H1 (cell line): ENCODE data around the gene PRR23B. TPM values are rescaled to one million over a fixed set of nuclear protein-coding genes. Genes with fewer than 3 reads are reported as not detected.

Experiments used
- CTCF ChIA-PET: fragments of 300-600 bp; sonication (Branson Sonifier 250); formaldehyde crosslinking; loops from one replicate; lab custom pipeline; 2021; ENCODE audit not compliant: partially characterized antibody; lab: Charles Lee
- POLR2A ChIA-PET: fragments of 300-600 bp; sonication (Branson Sonifier 250); formaldehyde crosslinking; loops from one replicate; lab custom pipeline; 2021; ENCODE audit warnings: inconsistent platforms; ENCODE audit not compliant: partially characterized antibody; lab: Charles Lee
- DNase-seq, 2 experiments: peaks; one replicate each; pipeline versions ENCODE4 v3.0.0 to v3.0.0-alpha.2; 2010 to 2022; ENCODE audit warnings: low spot score in 2 of 2, low read depth in 1 of 2, mixed read lengths in 1 of 2
- FAIRE-seq: peaks from 2 replicates; lab custom pipeline; 2011; peaks lifted over from hg19 to GRCh38; lab: Jason Lieb, UNC
- H2AFZ ChIP-seq: 2 replicates; pipeline ENCODE4 v1.8.1; 2012; ENCODE audit warnings: low read length, inconsistent platforms
- H2AK5ac ChIP-seq: 2 replicates; pipeline ENCODE4 v1.6.1; 2013; ENCODE audit warnings: low read depth, low read length
- H2BK120ac ChIP-seq: replicated peaks from 2 replicates; pipeline ENCODE3; 2013; ENCODE audit warnings: low read depth, low read length, inconsistent platforms
- H2BK12ac ChIP-seq: 2 replicates; pipeline ENCODE4 v1.6.1; 2013; ENCODE audit warnings: low read depth, low read length
- H2BK15ac ChIP-seq: 2 replicates; pipeline ENCODE4 v1.6.1; 2013; ENCODE audit warnings: low read length
- H2BK20ac ChIP-seq: 2 replicates; pipeline ENCODE4 v1.6.1; 2013; ENCODE audit warnings: low read length
- H2BK5ac ChIP-seq: 2 replicates; pipeline ENCODE4 v1.6.1; 2013; ENCODE audit warnings: low read depth, low read length
- H3K14ac ChIP-seq: 2 replicates; pipeline ENCODE4 v1.6.1; 2013; ENCODE audit warnings: inconsistent platforms; ENCODE audit not compliant: insufficient read length
- H3K18ac ChIP-seq: 2 replicates; pipeline ENCODE4 v1.6.1; 2013; ENCODE audit warnings: low read length; ENCODE audit errors: extremely low read depth
- H3K23ac ChIP-seq: 2 replicates; pipeline ENCODE4 v1.6.1; 2013; ENCODE audit warnings: inconsistent platforms; ENCODE audit not compliant: insufficient read length
- H3K23me2 ChIP-seq: 2 replicates; pipeline ENCODE4 v1.6.1; 2013; ENCODE audit warnings: low read depth, low read length
- H3K27ac ChIP-seq: 2 replicates; pipeline ENCODE4 v1.6.1; 2011; ENCODE audit warnings: low read depth, low read length, inconsistent platforms
- H3K27me3 ChIP-seq, 4 experiments: replicated peaks in 1 of 4; 1 replicate in 1 of 4; 2 replicates in 3 of 4; pipeline versions ENCODE4 v1.6.1 to v1.8.1; 2011 to 2013; ENCODE audit warnings: low read length in 3 of 4, mild to moderate bottlenecking in 3 of 4, inconsistent platforms in 2 of 4, mixed read lengths in 2 of 4, moderate library complexity in 1 of 4; ENCODE audit not compliant: control insufficient read depth in 3 of 4, insufficient read depth in 3 of 4; ENCODE audit errors: extremely low read depth in 1 of 4
- H3K36me3 ChIP-seq, 4 experiments: 2 replicates each; pipeline versions ENCODE4 v1.6.1 to v1.8.1; 2011 to 2013; ENCODE audit warnings: mild to moderate bottlenecking in 4 of 4, low read length in 3 of 4, moderate library complexity in 2 of 4, control low read depth in 1 of 4, inconsistent platforms in 1 of 4; ENCODE audit not compliant: insufficient read depth in 4 of 4, control insufficient read depth in 2 of 4
- H3K4ac ChIP-seq: replicated peaks from 2 replicates; pipeline ENCODE3; 2013; ENCODE audit warnings: low read length, low read depth, mixed read lengths, inconsistent platforms; ENCODE audit not compliant: insufficient read length
- H3K4me1 ChIP-seq, 4 experiments: replicated peaks in 1 of 4; 1 replicate in 1 of 4; 2 replicates in 3 of 4; pipeline versions ENCODE4 v1.6.1 to v1.8.1; 2011 to 2013; ENCODE audit warnings: low read length in 3 of 4, inconsistent platforms in 2 of 4, mixed read lengths in 1 of 4; ENCODE audit not compliant: insufficient read depth in 4 of 4, control insufficient read depth in 3 of 4
- H3K4me2 ChIP-seq, 2 experiments: 2 replicates each; pipeline versions ENCODE4 v1.6.1 to v1.8.1; 2011 to 2013; ENCODE audit warnings: low read depth in 2 of 2, low read length in 2 of 2, control low read depth in 1 of 2, inconsistent platforms in 1 of 2, mild to moderate bottlenecking in 1 of 2; ENCODE audit not compliant: insufficient read depth in 1 of 2
- H3K4me3 ChIP-seq, 4 experiments: fragments of 200-600, 300-600 bp in 1 of 4; sonication (generic), shearing (Covaris generic), sonication (Bioruptor Twin) in 1 of 4; 2 replicates each; pipeline versions ENCODE4 v1.5.1 to v1.8.1; 2011 to 2016; ENCODE audit warnings: low read length in 4 of 4, low read depth in 3 of 4, control low read depth in 2 of 4, inconsistent platforms in 2 of 4, mild to moderate bottlenecking in 2 of 4, mixed read lengths in 1 of 4, moderate library complexity in 1 of 4; ENCODE audit not compliant: insufficient read depth in 2 of 4; ENCODE audit errors: extremely low read depth in 1 of 4
- H3K56ac ChIP-seq: replicated peaks from 2 replicates; pipeline ENCODE3; 2013; ENCODE audit warnings: low read depth, mild to moderate bottlenecking, mixed read lengths, low read length, inconsistent platforms; ENCODE audit not compliant: insufficient read length
- H3K79me1 ChIP-seq: 2 replicates; pipeline ENCODE4 v1.6.1; 2013; ENCODE audit warnings: low read depth, low read length, control low read depth
- H3K79me2 ChIP-seq, 2 experiments: 2 replicates each; pipeline versions ENCODE4 v1.6.1 to v1.8.1; 2012 to 2013; ENCODE audit warnings: low read length in 2 of 2, mild to moderate bottlenecking in 2 of 2, inconsistent platforms in 1 of 2; ENCODE audit not compliant: insufficient read depth in 2 of 2, control insufficient read depth in 1 of 2
- H3K9ac ChIP-seq, 4 experiments: replicated peaks in 1 of 4; 1 replicate in 1 of 4; 2 replicates in 3 of 4; pipeline versions ENCODE4 v1.6.1 to v1.8.1; 2011 to 2013; ENCODE audit warnings: low read depth in 3 of 4, low read length in 3 of 4, control low read depth in 2 of 4, mild to moderate bottlenecking in 2 of 4, moderate library complexity in 2 of 4, inconsistent platforms in 1 of 4; ENCODE audit errors: extremely low read depth in 1 of 4
- H3K9me3 ChIP-seq, 2 experiments: 2 replicates each; pipeline versions ENCODE4 v1.6.1 to v1.8.1; 2012 to 2013; ENCODE audit warnings: mild to moderate bottlenecking in 2 of 2, moderate library complexity in 2 of 2, control low read depth in 1 of 2, inconsistent platforms in 1 of 2, low read depth in 1 of 2, low read length in 1 of 2, mixed read lengths in 1 of 2; ENCODE audit not compliant: insufficient read depth in 2 of 2
- H4K20me1 ChIP-seq, 2 experiments: replicated peaks in 1 of 2; 2 replicates each; pipeline versions ENCODE3 to v1.8.1; 2011 to 2013; ENCODE audit warnings: inconsistent platforms in 2 of 2, low read length in 2 of 2, mild to moderate bottlenecking in 1 of 2; ENCODE audit not compliant: insufficient read depth in 2 of 2, control insufficient read depth in 1 of 2
- H4K5ac ChIP-seq: 2 replicates; pipeline ENCODE4 v1.6.1; 2013; ENCODE audit warnings: low read length, low read depth, mixed read lengths, inconsistent platforms; ENCODE audit not compliant: insufficient read length
- H4K8ac ChIP-seq: 2 replicates; pipeline ENCODE4 v1.8.0; 2013; ENCODE audit warnings: mild to moderate bottlenecking, moderate library complexity, low read length, inconsistent platforms; ENCODE audit not compliant: insufficient read depth; ENCODE audit errors: extremely low read depth
- H4K91ac ChIP-seq: replicated peaks from 2 replicates; pipeline ENCODE3; 2013; ENCODE audit warnings: low read length, mixed read lengths, inconsistent platforms; ENCODE audit not compliant: insufficient read length
- BRCA1 ChIP-seq: IDR thresholded peaks from 2 replicates; pipeline ENCODE4 v1.6.1; 2012; ENCODE audit warnings: low read depth, low read length, improper control_type of control experiment
- CBX5 ChIP-seq: fragments of 300-800, 300-1000 bp; sonication (generic); IDR thresholded peaks from 2 replicates; pipeline ENCODE4 v1.7.1; 2016; ENCODE audit warnings: antibody characterized with exemption, low read length, low read depth
- GTF2F1 ChIP-seq: IDR thresholded peaks from 2 replicates; pipeline ENCODE4 v1.6.1; 2012; ENCODE audit warnings: low read depth, low read length, improper control_type of control experiment, borderline replicate concordance
- MAFK ChIP-seq: IDR thresholded peaks from 2 replicates; pipeline ENCODE4 v1.6.1; 2012; ENCODE audit warnings: low read depth, mild to moderate bottlenecking, improper control_type of control experiment, low read length
- NANOG ChIP-seq: IDR thresholded peaks from 2 replicates; pipeline ENCODE4 v1.6.1; 2011; ENCODE audit warnings: low read length, low read depth, mild to moderate bottlenecking, inconsistent platforms; ENCODE audit not compliant: insufficient read depth, poor library complexity, severe bottlenecking
- POLR2A ChIP-seq, 2 experiments: IDR thresholded peaks; 1 replicate in 1 of 2; 2 replicates in 1 of 2; pipeline ENCODE4 v1.6.1; 2011; ENCODE audit warnings: low read depth in 2 of 2, low read length in 2 of 2, mild to moderate bottlenecking in 2 of 2; ENCODE audit errors: control extremely low read depth in 1 of 2
- POU5F1 ChIP-seq: IDR thresholded peaks from 2 replicates; pipeline ENCODE4 v1.6.1; 2011; ENCODE audit warnings: low read depth, mild to moderate bottlenecking, low read length, moderate library complexity
- RXRA ChIP-seq: IDR thresholded peaks from 2 replicates; pipeline ENCODE4 v1.6.1; 2011; ENCODE audit warnings: low read depth, mild to moderate bottlenecking, low read length, moderate library complexity; ENCODE audit not compliant: insufficient read depth
- SIN3A ChIP-seq, 2 experiments: IDR thresholded peaks in 1 of 2; conservative IDR thresholded peaks in 1 of 2; 2 replicates each; pipeline ENCODE4 v1.6.1; 2011 to 2012; ENCODE audit warnings: low read length in 2 of 2, improper control_type of control experiment in 1 of 2, low read depth in 1 of 2, mild to moderate bottlenecking in 1 of 2
- SP1 ChIP-seq: IDR thresholded peaks from 2 replicates; pipeline ENCODE4 v1.6.1; 2011; ENCODE audit warnings: low read depth, low read length
- SP2 ChIP-seq: IDR thresholded peaks from 2 replicates; pipeline ENCODE4 v1.6.1; 2012; ENCODE audit warnings: mild to moderate bottlenecking, low read length, inconsistent platforms
- USF2 ChIP-seq: IDR thresholded peaks from 2 replicates; pipeline ENCODE4 v1.6.1; 2011; ENCODE audit warnings: low read length, improper control_type of control experiment
- WGBS, 2 experiments: shearing (Covaris generic) in 1 of 2; methylation state at CpG; one replicate each; pipeline versions ENCODE4 v1.1.6 to v1.1.7; 2013 to 2015; ENCODE audit warnings: low lambda C conversion rate in 2 of 2, mixed read lengths in 2 of 2, inconsistent platforms in 1 of 2, low coverage in 1 of 2, missing lambda C conversion rate in 1 of 2; ENCODE audit not compliant: insufficient replicate concordance in 2 of 2, insufficient coverage in 1 of 2, insufficient read length in 1 of 2; ENCODE audit errors: extremely low coverage in 1 of 2, missing lambda C conversion rate in 1 of 2; 5-methylcytosine and 5-hydroxymethylcytosine counted together
- polyA plus RNA-seq, 7 experiments: library from polyadenylated mRNA; depleted of rRNA in 3 of 7; stranded (reverse) in 5 of 7; unstranded in 2 of 7; fragments of >200 nt in 5 of 7; fragments of 200-250 nt in 2 of 7; gene quantifications; 1 replicate in 5 of 7; 2 replicates in 1 of 7; 4 replicates in 1 of 7; pipeline versions ENCODE4 v1.2.1 to v1.2.3, GENCODE V29; 2011 to 2013; ENCODE audit warnings: missing spikeins in 2 of 7, mixed read lengths in 2 of 7
- total RNA-seq: library from RNA; stranded (reverse); fragmentation: NEBNext Ultra II Directional; extraction: Animal tissue kit (Norgen Biotek cat#: 25700); gene quantifications from 2 replicates; pipeline ENCODE4 v1.2.1, GENCODE V29; 2021

PRR23B gene
- total and polyA plus RNA-seq, 2 of the 8 experiments (the other 6 are each of a cell fraction or from before 2014, with no cell fraction given) = not detected

DNA sequence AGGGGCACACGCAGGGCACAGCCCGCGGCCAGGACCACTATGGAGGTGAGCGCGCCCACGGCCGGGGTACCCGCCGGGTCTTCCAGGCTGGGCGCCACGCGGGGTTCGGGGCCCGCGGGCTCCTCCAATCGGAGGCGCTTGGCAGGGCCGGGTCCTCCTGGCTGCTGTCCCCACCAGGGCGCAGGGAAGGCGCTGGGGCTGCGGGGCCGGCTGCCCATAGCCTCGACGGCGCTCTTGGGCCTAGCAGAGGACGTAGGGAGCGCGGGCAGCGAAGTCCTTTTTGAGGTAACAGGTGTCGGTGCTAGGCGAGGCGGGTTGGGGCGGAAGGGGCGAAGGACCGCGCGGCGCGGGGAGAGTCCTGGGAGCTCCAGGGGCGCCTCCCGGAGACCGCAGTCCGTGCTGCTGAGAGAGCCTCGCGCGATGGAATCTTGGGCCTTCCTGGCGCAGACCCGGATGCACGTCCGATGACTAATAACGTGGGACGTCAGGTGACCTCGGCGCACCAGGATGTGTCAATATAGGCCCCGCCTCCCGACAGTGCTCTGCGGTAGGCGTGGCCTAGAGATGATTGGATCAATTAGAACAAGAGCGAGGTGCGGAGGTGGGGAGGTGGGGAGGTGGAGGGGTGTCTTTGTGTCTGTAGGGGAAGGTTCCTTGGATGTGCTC lies 14.5 kb downstream of the PRR23B start, which contains the start of gene PRR23A:
Gene PRR23A (minus strand): TSS at position 218 of the 666 bp plus-strand sequence. CDS start 0 bp downstream, at position 218.
- Histone ChIP-seq H3K79me1 (no peaks in the 10 kb centered on the region), H3K14ac (no peak within 1 kb of the TSS)
- CTCF ChIA-PET = interaction anchor here (1.3 to 1.8 kb wide), 2 partner anchors 12 to 106 kb away, joined by 3 to 4 read pairs; no protein-coding TSS in a partner anchor
- no peak for TF ChIP-seq MAFK
- TF ChIP-seq POLR2A (IDR thresholded peaks at IDR 0.05; ENCODE audit: control extremely low read depth in 1 of 2, low read depth in 2 of 2, low read length in 2 of 2) = no peak
- TF ChIP-seq USF2 = no peak
- no peak for TF ChIP-seq RXRA
- no peak for TF ChIP-seq NANOG
- TF ChIP-seq SP1 = no peak
- TF ChIP-seq SP2 = no peak
- no peak for TF ChIP-seq POU5F1
- TF ChIP-seq GTF2F1 = no peak
- TF ChIP-seq BRCA1 = no peak
- no peak for TF ChIP-seq CBX5
- no peak for TF ChIP-seq SIN3A (conservative IDR thresholded peaks at IDR 0.05 in 1 of 2, IDR thresholded peaks at IDR 0.05 in 1 of 2; ENCODE audit: low read depth in 1 of 2, low read length in 2 of 2)

More for the DNA sequence above, 14.5 kb downstream of the PRR23B start, which contains the start of gene PRR23A:
- H4K20me1 ChIP-seq = no peaks in the 10 kb centered on the region
- H4K8ac ChIP-seq = 0 out of 2 replicates have a peak within 1 kb of the TSS, but pooled peaks have one; percentile 35
- no peaks in the 10 kb centered on the region for H3K79me2 ChIP-seq
- H3K9ac ChIP-seq = no peak within 1 kb of the TSS
- no peak within 1 kb of the TSS for H3K27ac ChIP-seq
- POLR2A ChIA-PET = interaction anchor here (0.9 kb wide), 1 partner anchor 58 kb away, joined by 5 read pairs; no protein-coding TSS in a partner anchor
- no peak within 1 kb of the TSS for H3K23ac ChIP-seq
- H3K18ac ChIP-seq = no peak within 1 kb of the TSS
- H3K4me2 ChIP-seq = no peak within 1 kb of the TSS
- H2AK5ac ChIP-seq = no peak within 1 kb of the TSS
- no peak within 1 kb of the TSS for H3K4me3 ChIP-seq
- H2BK20ac ChIP-seq = no peak within 1 kb of the TSS
- no peaks in the 10 kb centered on the region for H3K27me3 ChIP-seq
- no peak within 1 kb of the TSS for H3K56ac ChIP-seq
- no peak within 1 kb of the TSS for H2BK120ac ChIP-seq
- no peak within 1 kb of the TSS for H2BK15ac ChIP-seq
- DNase-seq (no peak), FAIRE-seq (no peak)
- H4K5ac ChIP-seq = no peak within 1 kb of the TSS
- no peaks in the 10 kb centered on the region for H3K23me2 ChIP-seq
- H4K91ac ChIP-seq = no peak within 1 kb of the TSS
- no peaks in the 10 kb centered on the region for H3K4me1 ChIP-seq
- no peak within 1 kb of the TSS for H2BK12ac ChIP-seq
- 95% methylated on average over 26 of the region's 60 CpGs; no CpG with 5 or more reads in 1 of the 2 experiments for WGBS, 2 experiments
- H3K36me3 ChIP-seq = no peaks in the 10 kb centered on the region
- no peak within 1 kb of the TSS for H2AFZ ChIP-seq
- H2BK5ac ChIP-seq = no peak within 1 kb of the TSS
- peaks cover 0 to 11% of the 10 kb centered on the region in 2 experiments; a peak in 1 of 4 replicates for H3K9me3 ChIP-seq
- H3K4ac ChIP-seq = no peak within 1 kb of the TSS
